ENCODE measurements around the gene ARID2. TPM values are rescaled to one million over a fixed set of nuclear protein-coding genes. Genes with fewer than 3 reads are reported as not detected.

Gene ARID2
- total and polyA plus RNA-seq, 10 of the 15 experiments (the other 5 are each of a cell fraction or from before 2014, with no cell fraction given) = 9.2 to 29.8 (median 20.3) TPM

DNA sequence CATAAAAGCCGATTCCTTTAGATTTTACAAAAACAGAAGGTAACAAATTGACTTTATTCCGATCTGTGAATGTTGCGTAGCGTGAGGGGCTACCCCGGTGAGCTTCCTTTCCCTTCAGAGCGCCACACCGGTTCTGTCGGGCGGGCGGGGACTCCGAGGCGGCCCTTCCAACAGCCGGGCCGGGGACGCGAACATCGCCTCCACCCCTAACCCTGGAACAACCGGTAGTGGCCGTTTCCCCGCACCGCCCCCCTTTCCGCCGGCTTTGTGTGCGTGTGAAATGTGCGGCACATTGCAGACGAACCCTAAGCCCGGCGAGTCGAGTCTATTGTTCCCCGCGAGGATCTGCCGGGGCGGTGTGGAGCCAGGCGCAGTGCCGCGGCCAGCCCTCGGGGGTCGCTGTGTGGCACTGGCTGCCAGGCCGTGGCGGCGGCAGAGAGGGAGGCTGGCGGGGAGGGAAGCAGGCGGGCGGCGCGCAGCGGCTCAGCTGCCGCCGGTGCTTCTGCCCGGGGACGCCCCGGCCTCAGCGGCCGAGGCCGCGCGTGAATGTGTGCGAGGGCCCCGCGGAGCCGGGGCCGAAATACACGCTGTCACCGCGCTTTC, 775 bp upstream of the ARID2 start (continued):
- TF ChIP-seq, protein P1, sequence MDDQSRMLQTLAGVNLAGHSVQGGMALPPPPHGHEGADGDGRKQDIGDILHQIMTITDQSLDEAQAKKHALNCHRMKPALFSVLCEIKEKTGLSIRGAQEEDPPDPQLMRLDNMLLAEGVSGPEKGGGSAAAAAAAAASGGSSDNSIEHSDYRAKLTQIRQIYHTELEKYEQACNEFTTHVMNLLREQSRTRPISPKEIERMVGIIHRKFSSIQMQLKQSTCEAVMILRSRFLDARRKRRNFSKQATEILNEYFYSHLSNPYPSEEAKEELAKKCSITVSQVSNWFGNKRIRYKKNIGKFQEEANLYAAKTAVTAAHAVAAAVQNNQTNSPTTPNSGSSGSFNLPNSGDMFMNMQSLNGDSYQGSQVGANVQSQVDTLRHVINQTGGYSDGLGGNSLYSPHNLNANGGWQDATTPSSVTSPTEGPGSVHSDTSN (IDR thresholded peaks at IDR 0.05; ENCODE audit: insufficient replicate concordance, low read depth, low read length) = no peak
- peak; percentile 83 for TF ChIP-seq CHD2 (IDR thresholded peaks at IDR 0.05; ENCODE audit: borderline replicate concordance, low read depth, low read length)
- peak; percentile 40 for TF ChIP-seq MXI1 (IDR thresholded peaks at IDR 0.05; ENCODE audit: low read depth, low read length)
- no peak for TF ChIP-seq RAD51 (IDR thresholded peaks at IDR 0.05)
- TF ChIP-seq YY1 (IDR thresholded peaks at IDR 0.05; ENCODE audit: low read depth, low read length) = peak; percentile 80
- peak; percentile 64 for TF ChIP-seq RAD21 (IDR thresholded peaks at IDR 0.05; ENCODE audit: insufficient read depth, low read depth, low read length)
- TF ChIP-seq ZBED1 (IDR thresholded peaks at IDR 0.05; ENCODE audit: borderline replicate concordance) = peak; percentile 31; the same call in 1 of the 2 replicates
- peak; percentile 75; the same call in 1 of the 2 replicates for TF ChIP-seq DPF2 (IDR thresholded peaks at IDR 0.05)
- no peak for TF ChIP-seq ZZZ3 (IDR thresholded peaks at IDR 0.05; ENCODE audit: control insufficient read depth, insufficient read length, low read depth)
- TF ChIP-seq CREM (IDR thresholded peaks at IDR 0.05; ENCODE audit: low read depth) = peak; percentile 84
- 0 out of 2 replicates have a peak, but pooled peaks have one; percentile 75 for TF ChIP-seq ESRRA (IDR thresholded peaks at IDR 0.05; ENCODE audit: low read length)
- TF ChIP-seq, protein P2, sequence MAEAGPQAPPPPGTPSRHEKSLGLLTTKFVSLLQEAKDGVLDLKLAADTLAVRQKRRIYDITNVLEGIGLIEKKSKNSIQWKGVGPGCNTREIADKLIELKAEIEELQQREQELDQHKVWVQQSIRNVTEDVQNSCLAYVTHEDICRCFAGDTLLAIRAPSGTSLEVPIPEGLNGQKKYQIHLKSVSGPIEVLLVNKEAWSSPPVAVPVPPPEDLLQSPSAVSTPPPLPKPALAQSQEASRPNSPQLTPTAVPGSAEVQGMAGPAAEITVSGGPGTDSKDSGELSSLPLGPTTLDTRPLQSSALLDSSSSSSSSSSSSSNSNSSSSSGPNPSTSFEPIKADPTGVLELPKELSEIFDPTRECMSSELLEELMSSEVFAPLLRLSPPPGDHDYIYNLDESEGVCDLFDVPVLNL (IDR thresholded peaks at IDR 0.05; ENCODE audit: low read depth, low read length) = peak; percentile 34
- no peak for TF ChIP-seq RCOR1 (conservative IDR thresholded peaks at IDR 0.05; ENCODE audit: low read depth, low read length)
- no peak for TF ChIP-seq PAX8 (IDR thresholded peaks at IDR 0.05)
- TF ChIP-seq ZNF217 (IDR thresholded peaks at IDR 0.05) = 0 out of 2 replicates have a peak, but pooled peaks have one; percentile 37
- TF ChIP-seq JUND (IDR thresholded peaks at IDR 0.05; ENCODE audit: low read depth, low read length) = no peak
- peak; percentile 72 for TF ChIP-seq CREB1 (IDR thresholded peaks at IDR 0.05; ENCODE audit: low read depth)
- peak; percentile 83; the same call in 1 of the 2 replicates for TF ChIP-seq RB1 (IDR thresholded peaks at IDR 0.05; ENCODE audit: borderline replicate concordance)
- peak; percentile 56; the same call in 1 of the 2 replicates for TF ChIP-seq ASH2L (IDR thresholded peaks at IDR 0.05; ENCODE audit: borderline replicate concordance, low read depth)
- TF ChIP-seq TARDBP (IDR thresholded peaks at IDR 0.05; ENCODE audit: borderline replicate concordance) = peak; percentile 84; the same call in 1 of the 2 replicates
- TF ChIP-seq, protein P3, sequence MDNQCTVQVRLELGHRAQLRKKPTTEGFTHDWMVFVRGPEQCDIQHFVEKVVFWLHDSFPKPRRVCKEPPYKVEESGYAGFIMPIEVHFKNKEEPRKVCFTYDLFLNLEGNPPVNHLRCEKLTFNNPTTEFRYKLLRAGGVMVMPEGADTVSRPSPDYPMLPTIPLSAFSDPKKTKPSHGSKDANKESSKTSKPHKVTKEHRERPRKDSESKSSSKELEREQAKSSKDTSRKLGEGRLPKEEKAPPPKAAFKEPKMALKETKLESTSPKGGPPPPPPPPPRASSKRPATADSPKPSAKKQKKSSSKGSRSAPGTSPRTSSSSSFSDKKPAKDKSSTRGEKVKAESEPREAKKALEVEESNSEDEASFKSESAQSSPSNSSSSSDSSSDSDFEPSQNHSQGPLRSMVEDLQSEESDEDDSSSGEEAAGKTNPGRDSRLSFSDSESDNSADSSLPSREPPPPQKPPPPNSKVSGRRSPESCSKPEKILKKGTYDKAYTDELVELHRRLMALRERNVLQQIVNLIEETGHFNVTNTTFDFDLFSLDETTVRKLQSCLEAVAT (IDR thresholded peaks at IDR 0.05) = peak; percentile 74
- peak; percentile 99 for TF ChIP-seq SMARCA5 (IDR thresholded peaks at IDR 0.05)
- TF ChIP-seq NFXL1 (IDR thresholded peaks at IDR 0.05; ENCODE audit: borderline replicate concordance) = no peak
- TF ChIP-seq POU2F2 (IDR thresholded peaks at IDR 0.05; ENCODE audit: borderline replicate concordance, low read depth, low read length) = peak; percentile 82; the same call in 2 of the 3 replicates
- TF ChIP-seq BHLHE40 (IDR thresholded peaks at IDR 0.05; ENCODE audit: borderline replicate concordance in 1 of 2, low read depth in 2 of 2, low read length in 1 of 2) = peak; percentile 79 to 86
- TF ChIP-seq ATF7 (IDR thresholded peaks at IDR 0.05; ENCODE audit: low read depth) = peak; percentile 68
- TF ChIP-seq SMAD1 (IDR thresholded peaks at IDR 0.05; ENCODE audit: low read depth, partially characterized antibody) = peak; percentile 2
- no peak for TF ChIP-seq NR2C2 (IDR thresholded peaks at IDR 0.05; ENCODE audit: borderline replicate concordance, control insufficient read depth, insufficient read length, low read depth)
- TF ChIP-seq BRCA1 (IDR thresholded peaks at IDR 0.05; ENCODE audit: low read depth, low read length) = no peak
- TF ChIP-seq TCF3 (IDR thresholded peaks at IDR 0.05; ENCODE audit: borderline replicate concordance, insufficient read depth, low read depth, low read length) = 0 out of 2 replicates have a peak, but pooled peaks have one; percentile 74
